K562 (cell line): Measurements from ENCODE around the gene TSPAN18. TPM values are rescaled to one million over a fixed set of nuclear protein-coding genes. Genes with fewer than 3 reads are reported as not detected.
A peak's percentile ranks its signal among the peaks of the same experiment; 100 is the strongest.

Experiments used
- ATF6 ChIP-seq: sonication (generic); formaldehyde crosslinking; IDR thresholded peaks from 2 replicates; pipeline ENCODE4 v1.4.0; 2020; ENCODE audit warnings: mild to moderate bottlenecking, missing genetic modification reagents
- CHAMP1 ChIP-seq: fragments of 450-650 bp; IDR thresholded peaks from 2 replicates; pipeline ENCODE4 v1.6.1; 2016; ENCODE audit warnings: mild to moderate bottlenecking
- CHCHD3 ChIP-seq: fragments of 250-450 bp; sonication (Bioruptor Pico); IDR thresholded peaks from 2 replicates; pipeline ENCODE4 v2.1.2; 2022; ENCODE audit warnings: mild to moderate bottlenecking
- NFATC3 ChIP-seq: fragments of 450-650 bp; IDR thresholded peaks from 2 replicates; pipeline ENCODE4 v1.6.1; 2017; ENCODE audit warnings: mild to moderate bottlenecking
- PBX2 ChIP-seq, 2 experiments: IDR thresholded peaks in 1 of 2; conservative IDR thresholded peaks in 1 of 2; 2 replicates each; pipeline ENCODE4 v1.6.1; 2016; ENCODE audit warnings: low read depth in 2 of 2, mild to moderate bottlenecking in 1 of 2, missing compliant biosample characterization in 1 of 2, missing genetic modification characterization in 1 of 2, moderate library complexity in 1 of 2
- POU5F1 ChIP-seq: fragments of 150-350 bp; IDR thresholded peaks from 2 replicates; pipeline ENCODE4 v1.6.1; 2014; ENCODE audit warnings: borderline replicate concordance, low read length, low read depth, mild to moderate bottlenecking; ENCODE audit not compliant: partially characterized antibody
- REST ChIP-seq, 2 experiments: fragments of 450-650 bp; formaldehyde crosslinking in 1 of 2; IDR thresholded peaks; 2 replicates each; pipeline versions ENCODE4 v1.4.0 to v1.6.1; 2014 to 2020; ENCODE audit warnings: mild to moderate bottlenecking in 2 of 2, borderline replicate concordance in 1 of 2, low read depth in 1 of 2
- SP1 ChIP-seq: sonication (generic); formaldehyde crosslinking; IDR thresholded peaks from 2 replicates; pipeline ENCODE4 v1.8.1; 2022; ENCODE audit warnings: mild to moderate bottlenecking, missing genetic modification reagents
- ZNF12 ChIP-seq: sonication (generic); formaldehyde crosslinking; IDR thresholded peaks from 2 replicates; pipeline ENCODE4 v1.4.0; 2020; ENCODE audit warnings: mild to moderate bottlenecking, missing genetic modification reagents
- ZNF75A ChIP-seq: fragments of 450-650 bp; formaldehyde crosslinking; IDR thresholded peaks from 2 replicates; pipeline ENCODE4 v1.4.0; 2020; ENCODE audit warnings: mild to moderate bottlenecking
- polyA plus RNA-seq, 8 experiments: library from polyadenylated mRNA; depleted of rRNA in 4 of 8; stranded (reverse) in 5 of 8; unstranded in 3 of 8; fragments of >200 nt; fragmentation: Nextera tagmentation in 2 of 8; fragmentation: Illumina TruSeq in 1 of 8; extraction: Ambion mirVana in 2 of 8; extraction: Trizol in 1 of 8; gene quantifications; 2 replicates each; pipeline versions ENCODE4 v1.2.1 to v1.2.3, GENCODE V29; 2011 to 2014; ENCODE audit warnings: inconsistent platforms in 1 of 8, missing spikeins in 1 of 8
- total RNA-seq, 7 experiments: library from RNA; depleted of rRNA in 6 of 7; stranded (reverse); fragments of >200 nt in 6 of 7; fragmentation: Illumina TruSeq in 2 of 7; extraction: Trizol in 2 of 7; gene quantifications; 2 replicates each; pipeline versions ENCODE4 v1.2.1 to v1.2.3, GENCODE V29; 2011 to 2021; ENCODE audit warnings: low replicate concordance in 1 of 7

The TSPAN18 gene
- total and polyA plus RNA-seq, 9 of the 15 experiments (the other 6 are each of a cell fraction or from before 2014, with no cell fraction given), result 0.17 to 0.35 (median 0.22) TPM; not detected in 4

GRCh38 chr11:44911029-44911814, 184.5 kb downstream of the TSPAN18 start (continued):
- TF ChIP-seq REST (IDR thresholded peaks at IDR 0.05; ENCODE audit: borderline replicate concordance), result peak; percentile 67; the same call in 1 of the 2 replicates
- no peak for TF ChIP-seq REST (CRISPR knock-in tag; IDR thresholded peaks at IDR 0.05; ENCODE audit: low read depth)
- TF ChIP-seq ZNF12 (CRISPR knock-in tag), result peak; percentile 94
- no peak for TF ChIP-seq ATF6 (CRISPR knock-in tag)
- no peak for TF ChIP-seq CHCHD3 (CRISPR knock-in tag)
- TF ChIP-seq NFATC3, result no peak
- TF ChIP-seq CHAMP1, result no peak
- TF ChIP-seq PBX2 (CRISPR knock-in tag; IDR thresholded peaks at IDR 0.05; ENCODE audit: low read depth), result no peak
- TF ChIP-seq PBX2 (tag; conservative IDR thresholded peaks at IDR 0.05; ENCODE audit: low read depth), result peak; percentile 67
- TF ChIP-seq POU5F1, result no peak
- no peak for TF ChIP-seq SP1 (CRISPR knock-in tag)
- TF ChIP-seq ZNF75A, result no peak
